ENCODE results near the gene AKR1B15. TPM values are rescaled to one million over a fixed set of nuclear protein-coding genes. Genes with fewer than 3 reads are reported as not detected.

AKR1B15 gene
- total and polyA plus RNA-seq, 2 donors (not counting 3 experiments of a cell fraction or from before 2014, with no cell fraction given), result not detected

GRCh38 chr7:134627109-134627774 is 78.3 kb downstream of the AKR1B15 start:
- H3K9ac ChIP-seq (replicated peaks; ENCODE audit: extremely low read depth, insufficient read depth, low read length), result no peak overlapping the region
- peaks cover 22% of the 10 kb centered on the region for H3K4me1 ChIP-seq (ENCODE audit: control insufficient read depth, extremely low read depth, insufficient read depth, low read length)
- intact Hi-C loops (cut with micrococcal nuclease), result no loop called here
- no peaks in the 10 kb centered on the region for H3K79me2 ChIP-seq (ENCODE audit: control insufficient read depth, insufficient read depth, low read length)
- no peak overlapping the region for H3K4me3 ChIP-seq (replicated peaks in 1 of 3; ENCODE audit: insufficient read depth in 1 of 3, low read depth in 1 of 3, low read length in 3 of 3)
- no peaks in the 10 kb centered on the region for H3K9me3 ChIP-seq (replicated peaks; ENCODE audit: control insufficient read depth, insufficient read depth, low read length)
- dilution Hi-C loops (cut with MboI; ENCODE audit: extremely low pct_ligation_motif_present, low sequenced_read_pairs), result no loop called here
- no peaks in the 10 kb centered on the region for H3K9me1 ChIP-seq (replicated peaks; ENCODE audit: control insufficient read depth, extremely low read depth, insufficient read depth, low read length)
- FAIRE-seq (no peak), DNase-seq (ENCODE audit: low read depth, low spot score) (no peak)
- POLR2A ChIA-PET, result no interaction called here
- no peaks in the 10 kb centered on the region for H3K27me3 ChIP-seq (ENCODE audit: control insufficient read depth in 2 of 2, insufficient read depth in 2 of 2, low read length in 2 of 2)
- TF ChIP-seq JUN (IDR thresholded peaks at IDR 0.05; ENCODE audit: borderline replicate concordance, insufficient read depth, insufficient read length, low read depth), result no peak
- no peak for TF ChIP-seq POLR2AphosphoS5 (IDR thresholded peaks at IDR 0.05; ENCODE audit: insufficient read depth, low read depth, low read length)
- TF ChIP-seq FOS (IDR thresholded peaks at IDR 0.05; ENCODE audit: borderline replicate concordance, insufficient read depth, low read length), result no peak
- TF ChIP-seq MYC (IDR thresholded peaks at IDR 0.05; ENCODE audit: low read depth, low read length), result no peak
- TF ChIP-seq GATA2 (IDR thresholded peaks at IDR 0.05; ENCODE audit: insufficient read depth, insufficient read length, low read depth, low read length), result no peak
- TF ChIP-seq CTCF (IDR thresholded peaks at IDR 0.05; ENCODE audit: extremely low read depth in 1 of 2, insufficient read depth in 1 of 2, low read depth in 1 of 2, low read length in 2 of 2), result no peak
- no peak for TF ChIP-seq MAX (IDR thresholded peaks at IDR 0.05; ENCODE audit: insufficient read depth, insufficient read length)
- TF ChIP-seq EZH2 (IDR thresholded peaks at IDR 0.05; ENCODE audit: borderline replicate concordance, low read depth, low read length, severe bottlenecking), result no peak
- TF ChIP-seq POLR2A (IDR thresholded peaks at IDR 0.05; ENCODE audit: low read depth, low read length), result no peak
- CTCF ChIA-PET, result interaction anchor here (1.0 kb wide), 1 partner anchor 8 kb away, joined by 3 read pairs; no protein-coding TSS in a partner anchor
- H3K27ac ChIP-seq (ENCODE audit: insufficient read depth, low read depth, low read length), result no peak overlapping the region
- no peak overlapping the region for H3K4me2 ChIP-seq (ENCODE audit: insufficient read depth, low read length)
- H4K20me1 ChIP-seq (replicated peaks; ENCODE audit: control insufficient read depth, extremely low read depth, insufficient read depth, low read length), result no peaks in the 10 kb centered on the region
- no peak overlapping the region for H2AFZ ChIP-seq (ENCODE audit: low read depth, low read length)
- BruUV-seq (replicated peaks), result no TSS peak
- no peaks in the 10 kb centered on the region for H3K36me3 ChIP-seq (ENCODE audit: control insufficient read depth in 2 of 2, extremely low read depth in 1 of 2, insufficient read depth in 2 of 2, low read length in 2 of 2)
